HG02759 (cell line): ENCODE data around the gene IFT80.
"Not testable (repeated sequence)": the region's sequence is repeated elsewhere in the genome, so short reads cannot be mapped to it uniquely, and the experiment has no call there.

Experiments used
- ATAC-seq: cut with Tn5 transposase; IDR thresholded peaks from one replicate; pipeline ENCODE4 v1.9.1; 2021; ENCODE audit warnings: mild to moderate bottlenecking, moderate library complexity; ENCODE audit not compliant: unreplicated experiment

Gene IFT80

DNA sequence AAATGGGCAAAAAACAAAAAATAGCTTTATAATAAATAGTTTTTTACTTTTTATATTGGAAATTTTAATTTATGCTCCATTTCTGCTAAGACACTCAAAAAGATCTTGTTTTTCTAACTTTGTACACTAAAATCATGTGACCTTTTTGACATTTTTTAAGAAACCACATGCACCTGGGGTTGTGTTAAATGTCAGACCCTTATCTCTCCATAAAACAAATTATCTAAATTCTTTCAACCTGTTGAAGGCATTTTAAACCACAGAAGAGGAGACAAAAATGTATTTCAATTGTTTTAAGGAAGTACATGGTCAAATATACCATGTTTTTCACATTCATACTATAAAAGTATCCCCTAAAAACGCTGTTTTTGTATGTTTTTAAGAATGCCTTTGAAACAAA is 29.2 kb downstream of the IFT80 start:
- no peak for ATAC-seq

- ATAC-seq: peak; percentile 49
Observed at GRCh38 chr3:160368804-160369203, 30.2 kb downstream of the IFT80 start.

DNA sequence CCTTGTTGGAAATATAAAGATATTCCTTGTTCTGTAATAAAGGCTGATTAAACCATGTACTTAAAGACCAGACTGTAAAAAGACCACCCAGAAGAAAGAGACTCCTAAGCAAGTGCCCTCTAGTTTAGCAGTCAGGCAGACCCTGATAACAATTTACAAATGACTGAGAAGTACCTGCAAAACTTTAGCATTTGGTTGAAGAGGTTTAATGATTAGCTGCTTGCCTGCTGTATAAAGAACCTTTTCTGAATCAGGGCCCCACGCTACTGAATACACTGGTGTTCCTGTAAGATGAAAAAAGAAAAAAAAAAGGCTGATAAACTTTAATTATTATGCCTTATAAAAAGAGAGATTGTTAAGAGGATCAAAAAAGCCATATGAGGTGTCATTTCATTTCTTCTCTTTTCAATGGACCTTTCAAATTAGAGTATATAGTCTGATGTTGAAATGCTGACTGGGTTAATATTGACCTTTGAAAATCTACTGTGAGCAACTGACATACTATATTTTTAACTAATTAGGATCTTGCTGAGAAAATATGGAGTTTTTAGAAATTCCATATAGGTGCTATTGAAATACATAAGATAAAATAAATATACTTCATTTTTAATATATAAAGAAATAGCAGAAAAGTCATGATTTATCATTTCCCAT is 33.0 kb downstream of the IFT80 start:
- no peak for ATAC-seq

GRCh38 chr3:160362896-160363295 is 36.1 kb downstream of the IFT80 start:
- not testable (repeated sequence) for ATAC-seq

DNA sequence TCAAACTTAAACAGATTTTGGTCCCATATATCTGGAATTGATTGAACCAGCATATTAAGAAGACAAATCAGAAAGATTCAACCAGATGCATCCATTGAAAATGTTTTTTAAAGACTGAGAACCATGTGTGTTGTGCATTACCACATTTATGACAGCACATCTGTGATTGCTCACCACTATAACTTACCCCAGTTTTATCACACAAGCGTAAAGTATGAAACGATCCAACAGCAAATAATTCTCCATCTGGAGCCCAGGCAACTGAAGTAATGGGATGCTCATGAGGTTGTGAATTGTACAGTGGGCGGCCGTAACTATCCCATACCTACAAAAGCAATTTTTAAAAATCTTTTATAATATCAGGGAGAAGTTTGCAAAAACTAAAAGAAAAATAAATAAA is 43.2 kb downstream of the IFT80 start:
- ATAC-seq: no peak

DNA sequence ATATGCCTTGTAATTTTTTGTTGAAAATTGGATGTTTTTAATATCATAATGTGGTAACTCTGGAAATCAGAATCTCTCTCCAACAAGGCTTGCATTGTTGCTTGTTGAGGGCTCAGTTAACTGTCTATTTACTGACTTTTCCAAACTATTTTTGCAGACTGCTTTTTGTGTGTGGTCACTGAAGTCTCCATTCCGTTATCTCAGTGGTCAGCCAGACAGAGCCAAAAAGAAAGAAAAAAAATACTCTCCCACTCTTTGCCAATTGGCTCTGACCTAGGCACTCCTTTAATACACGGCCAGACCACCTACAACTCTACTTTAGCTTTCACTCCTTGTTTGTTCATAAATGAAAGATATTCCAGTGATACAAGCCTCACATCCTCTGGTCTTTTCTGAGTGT is 52.5 kb downstream of the IFT80 start:
- ATAC-seq: no peak

GRCh38 chr3:160343132-160343531 is 55.9 kb downstream of the IFT80 start:
- no peak for ATAC-seq

- no peak for ATAC-seq
Observed at GRCh38 chr3:160340351-160340750, 58.7 kb downstream of the IFT80 start.

- ATAC-seq: no peak
Observed at GRCh38 chr3:160331127-160331937, 67.7 kb downstream of the IFT80 start.

DNA sequence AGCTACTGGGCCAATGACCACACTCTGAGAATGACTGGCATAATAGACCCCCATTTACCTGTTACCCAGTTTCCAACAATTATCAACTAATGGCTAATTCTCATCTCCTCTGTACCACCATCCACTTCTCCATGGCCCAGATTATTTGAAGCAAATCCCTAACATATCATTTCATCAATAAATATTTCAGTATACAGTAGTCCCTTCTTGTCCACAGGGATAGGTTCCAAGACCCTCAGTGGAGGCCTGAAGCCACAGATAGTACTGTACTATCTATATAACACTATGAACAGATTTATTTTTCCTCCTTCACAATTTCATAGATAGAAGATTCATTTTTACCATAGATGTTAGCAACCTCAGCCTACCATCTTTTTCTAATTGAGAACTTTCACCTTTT is 68.3 kb downstream of the IFT80 start:
- ATAC-seq: no peak

DNA sequence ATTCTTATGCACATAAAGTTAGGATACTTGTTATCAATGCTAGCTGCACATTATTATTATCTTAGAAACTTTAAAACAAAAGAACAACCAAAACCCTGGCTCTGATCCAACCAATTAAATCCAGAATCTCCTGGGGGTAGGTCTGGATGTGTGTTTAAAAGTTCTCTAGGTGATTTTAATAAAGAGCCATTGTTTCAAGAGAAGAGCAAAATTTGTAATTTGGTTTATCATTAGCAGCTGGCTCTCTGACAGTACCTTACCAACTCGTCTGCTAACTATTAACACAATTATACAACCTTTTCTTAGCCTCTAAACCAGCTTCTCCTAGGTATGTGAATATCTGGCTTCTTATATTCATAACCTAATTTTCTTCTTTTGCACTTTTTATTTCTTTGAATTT is 68.9 kb downstream of the IFT80 start:
- no peak for ATAC-seq

DNA sequence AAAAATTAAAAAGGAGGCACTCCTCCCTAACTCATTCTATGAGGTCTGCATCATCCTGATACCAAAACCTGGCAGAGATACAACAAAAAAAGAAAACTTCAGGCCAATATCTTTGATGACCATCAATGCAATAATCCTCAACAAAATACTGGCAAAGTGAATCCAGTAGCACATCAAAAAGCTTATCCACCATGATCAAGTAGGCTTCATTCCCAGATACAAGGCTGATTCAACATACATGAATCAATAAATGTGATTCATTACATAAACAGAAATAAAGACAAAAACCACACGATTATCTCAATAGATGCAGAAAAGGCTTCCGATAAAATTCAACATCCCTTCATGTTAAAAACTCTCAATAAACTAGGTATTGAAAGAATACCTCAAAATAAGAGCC is 72.7 kb downstream of the IFT80 start:
- ATAC-seq: not testable (repeated sequence)

DNA sequence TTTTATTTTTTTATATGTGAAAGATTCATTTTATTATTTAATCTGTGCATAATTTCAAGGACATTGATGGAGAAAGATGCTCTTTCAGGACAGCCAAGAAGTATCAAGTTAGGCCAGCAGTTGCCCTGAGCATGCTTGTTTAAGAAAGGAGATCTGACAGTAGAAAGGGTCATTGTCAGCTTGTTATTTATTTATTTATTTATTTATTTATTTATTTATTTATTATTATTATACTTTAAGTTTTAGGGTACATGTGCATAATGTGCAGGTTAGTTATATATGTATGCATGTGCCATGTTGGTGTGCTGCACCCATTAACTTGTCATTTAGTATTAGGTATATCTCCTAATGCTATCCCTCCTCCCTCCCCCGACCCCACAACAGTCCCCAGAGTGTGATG is 77.2 kb downstream of the IFT80 start:
- not testable (repeated sequence) for ATAC-seq

DNA sequence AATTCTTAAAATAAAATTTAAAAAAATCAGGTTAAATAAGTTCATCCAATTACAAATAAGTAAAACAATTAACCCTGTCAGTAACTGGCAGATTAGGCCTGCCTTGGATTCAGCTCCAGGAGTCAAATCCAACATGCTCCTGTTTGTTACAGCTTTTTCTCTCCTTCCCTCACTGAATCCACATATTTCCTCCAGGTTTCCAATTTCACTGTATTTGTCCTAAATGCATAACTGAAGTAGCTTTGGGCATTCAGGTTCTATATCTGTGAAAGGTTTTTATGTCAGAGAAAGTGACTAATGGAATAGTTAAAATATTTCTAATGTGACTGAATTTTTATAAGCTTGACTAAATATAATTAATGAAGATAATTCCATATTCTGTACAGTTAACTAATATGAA is 79.7 kb downstream of the IFT80 start:
- no peak for ATAC-seq

- ATAC-seq: no peak
Observed at GRCh38 chr3:160314995-160315394, 84.0 kb downstream of the IFT80 start.

- no peak for ATAC-seq
Observed at GRCh38 chr3:160312014-160312624, 86.9 kb downstream of the IFT80 start.

GRCh38 chr3:160302806-160303205 is 96.2 kb downstream of the IFT80 start:
- no peak for ATAC-seq

DNA sequence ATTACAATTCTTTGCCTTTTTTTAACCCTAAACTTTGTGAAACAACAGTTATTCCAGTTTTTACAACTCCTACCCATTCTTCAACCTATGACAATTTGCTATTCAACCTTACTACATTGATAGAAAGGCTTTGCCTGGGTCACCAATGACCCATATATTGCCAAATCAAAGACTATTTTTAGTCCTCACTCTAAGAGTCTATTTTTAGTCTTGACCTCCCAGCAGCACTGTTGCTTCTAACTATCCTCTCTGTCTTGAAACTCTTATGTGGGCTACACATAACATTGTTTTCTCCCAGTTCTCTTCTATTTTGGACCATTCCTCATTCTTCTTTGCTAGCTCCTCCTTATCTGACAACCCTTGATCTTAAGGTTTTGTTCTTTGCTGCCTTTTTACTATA is 102.4 kb downstream of the IFT80 start:
- no peak for ATAC-seq

DNA sequence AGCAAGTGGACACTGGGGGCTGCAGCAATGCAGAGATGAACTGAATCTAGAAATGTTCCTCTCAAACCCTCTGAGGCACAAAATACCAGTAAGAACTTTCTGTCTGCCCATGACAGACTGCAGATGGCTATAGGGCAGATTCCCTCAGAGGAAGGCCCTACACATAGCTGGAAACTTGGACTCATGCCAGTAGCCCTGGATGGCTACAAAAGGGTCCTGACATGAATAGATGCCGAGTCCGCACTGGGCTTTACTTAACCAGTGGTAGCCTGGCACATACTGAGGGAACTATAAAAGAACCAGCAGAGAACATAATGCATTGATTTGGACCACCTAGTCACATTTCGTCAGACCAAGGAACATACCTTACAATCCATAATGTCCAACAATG is 107.1 kb downstream of the IFT80 start:
- no peak for ATAC-seq

DNA sequence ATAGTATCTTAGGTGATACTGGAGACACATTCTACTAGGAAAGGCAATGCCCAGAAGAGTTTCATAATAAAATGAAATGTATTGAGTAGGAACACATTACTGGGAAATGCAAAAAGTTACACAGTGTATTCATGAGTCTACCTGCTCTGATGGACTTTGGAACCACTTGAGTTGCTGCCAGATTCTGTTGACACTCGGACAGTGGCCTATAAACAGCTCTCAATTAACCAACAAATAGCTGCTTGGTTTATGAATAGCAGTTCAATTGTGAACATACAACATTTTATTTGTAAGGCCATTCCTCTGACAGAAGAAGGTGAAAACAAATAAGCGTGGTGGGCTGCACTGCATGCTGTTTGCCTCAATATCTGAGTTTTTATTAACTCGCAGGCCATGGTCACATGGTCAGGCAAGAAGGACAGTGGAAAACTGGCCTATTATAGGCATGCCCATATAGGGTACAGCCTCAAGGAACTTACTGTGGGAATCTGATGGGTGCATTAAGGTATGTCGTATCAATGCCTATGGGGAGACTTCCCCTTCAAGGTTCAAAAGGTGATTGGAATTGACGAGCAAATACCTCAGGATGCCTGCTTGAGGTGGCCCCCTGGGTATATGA is 107.6 kb downstream of the IFT80 start:
- ATAC-seq: no peak

DNA sequence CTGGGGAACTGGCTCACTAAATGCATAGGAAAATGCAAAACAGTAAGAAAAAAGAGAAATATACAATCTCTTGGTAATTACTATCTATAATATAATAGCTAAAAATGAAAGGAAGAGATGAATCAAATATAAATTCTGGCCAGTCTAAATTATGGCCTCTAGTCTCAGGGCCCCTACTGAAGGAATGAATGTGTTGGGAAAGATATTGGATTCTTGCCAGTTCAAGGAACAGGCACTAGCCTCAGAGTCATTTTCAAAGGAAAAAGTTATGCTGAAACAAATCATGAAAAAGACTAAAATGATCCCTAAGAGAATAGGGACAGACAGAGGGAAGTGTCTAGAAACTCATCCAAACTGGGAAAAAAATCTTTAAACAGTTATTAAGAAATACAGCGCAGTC is 111.4 kb downstream of the IFT80 start:
- ATAC-seq: no peak

- ATAC-seq: peak; percentile 49
Observed at GRCh38 chr3:160286231-160286630, 112.8 kb downstream of the IFT80 start.
